Kidney epithelial cell (primary cell): Measurements from ENCODE around the gene PNLIP. TPM values are rescaled to one million over a fixed set of nuclear protein-coding genes. Genes with fewer than 3 reads are reported as not detected.

ENCODE experiments used
- DNase-seq: peaks from one replicate; pipeline ENCODE4 v3.0.0-alpha.2; 2010; ENCODE audit warnings: low read depth
- H3K27me3 ChIP-seq: 2 replicates; pipeline ENCODE4 v1.6.0; 2011; ENCODE audit warnings: low read length; ENCODE audit not compliant: control insufficient read depth, insufficient read depth
- H3K36me3 ChIP-seq: 2 replicates; pipeline ENCODE4 v1.5.1; 2011; ENCODE audit warnings: low read length; ENCODE audit not compliant: control insufficient read depth, insufficient read depth
- H3K4me3 ChIP-seq: 2 replicates; pipeline ENCODE4 v1.5.1; 2011; ENCODE audit warnings: low read depth, mild to moderate bottlenecking, control low read depth, low read length
- CTCF ChIP-seq: IDR thresholded peaks from 2 replicates; pipeline ENCODE4 v1.5.1; 2011; ENCODE audit warnings: mild to moderate bottlenecking, moderate library complexity, low read length, control low read depth, inconsistent platforms; ENCODE audit not compliant: insufficient read depth, poor library complexity, severe bottlenecking
- total RNA-seq: library from RNA; depleted of rRNA; stranded (reverse); fragments of >200 nt; gene quantifications from 2 replicates; pipeline ENCODE4 v1.2.3, GENCODE V29; 2015

The PNLIP gene
- total RNA-seq, 1 donor from 2014 or later, result not detected

GRCh38 chr10:116557305-116557880 lies 11.7 kb downstream of the PNLIP start:
- no peaks in the 10 kb centered on the region for H3K36me3 ChIP-seq

GRCh38 chr10:116565534-116565933 lies 19.8 kb downstream of the PNLIP start:
- TF ChIP-seq CTCF, result no peak
- Histone ChIP-seq H3K27me3 (no peaks in the 10 kb centered on the region), H3K36me3 (no peaks in the 10 kb centered on the region), H3K4me3 (no peak overlapping the region)
- DNase-seq, result no peak

More at GRCh38 chr10:116557305-116557880, 11.7 kb downstream of the PNLIP start:
- Histone ChIP-seq H3K27me3 (no peaks in the 10 kb centered on the region), H3K4me3 (no peak overlapping the region)
- TF ChIP-seq CTCF, result no peak
- no peak for DNase-seq

DNA sequence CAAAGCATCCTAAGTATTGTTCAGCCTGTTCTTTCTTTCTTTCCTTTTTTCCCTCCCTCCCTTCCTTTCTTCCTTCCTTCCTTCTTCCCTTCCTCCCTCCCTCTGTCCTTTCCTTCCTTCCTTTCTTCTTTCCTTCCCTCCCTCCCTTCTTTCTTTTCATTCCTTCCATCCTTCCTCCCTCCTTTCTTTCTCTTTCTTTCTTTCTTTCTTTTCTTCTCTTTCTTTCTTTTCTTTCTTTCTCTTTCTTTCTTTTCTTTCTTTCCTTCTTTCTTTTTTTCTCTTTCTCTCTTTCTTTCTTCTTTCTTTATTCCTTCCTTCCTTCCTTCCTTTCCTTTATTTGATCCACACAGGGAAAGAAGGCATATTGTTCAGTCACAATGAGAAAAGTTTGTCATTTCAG lies 21.2 kb downstream of the PNLIP start:
- no peak for TF ChIP-seq CTCF
- Histone ChIP-seq H3K36me3 (no peaks in the 10 kb centered on the region), H3K27me3 (no peaks in the 10 kb centered on the region), H3K4me3 (no peak overlapping the region)
- DNase-seq, result no peak

- no peak for DNase-seq
- H3K4me3 ChIP-seq, result no peak overlapping the region
- H3K27me3 ChIP-seq, result no peaks in the 10 kb centered on the region
- no peak for TF ChIP-seq CTCF
- H3K36me3 ChIP-seq, result no peaks in the 10 kb centered on the region
Observed at GRCh38 chr10:116567335-116567734, 21.6 kb downstream of the PNLIP start.

DNA sequence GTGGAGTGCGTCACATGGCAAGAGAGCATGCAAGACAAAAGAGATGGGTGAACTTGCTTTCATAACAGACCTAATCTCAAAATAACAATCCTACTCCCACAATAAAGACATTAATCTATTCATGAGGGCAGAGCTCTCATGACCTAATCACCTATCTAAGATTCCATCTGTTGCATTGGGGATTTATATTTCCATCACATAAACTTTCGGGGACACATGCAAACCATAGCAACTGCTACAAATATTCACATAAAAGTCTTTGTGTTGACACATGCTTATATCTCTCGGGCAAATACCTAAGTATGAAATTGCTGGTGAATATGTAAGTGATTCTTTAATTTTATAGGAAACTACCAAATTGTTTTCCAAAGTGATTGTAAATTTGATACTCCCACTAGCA lies 29.1 kb downstream of the PNLIP start:
- H3K27me3 ChIP-seq, result no peaks in the 10 kb centered on the region
- no peak for TF ChIP-seq CTCF
- H3K4me3 ChIP-seq, result no peak overlapping the region
- DNase-seq, result no peak
- H3K36me3 ChIP-seq, result no peaks in the 10 kb centered on the region
